SK-N-SH (cell line): Measurements from ENCODE around the gene KIF20B. TPM values are rescaled to one million over a fixed set of nuclear protein-coding genes. Genes with fewer than 3 reads are reported as not detected.
"Not testable (repeated sequence)": the region's sequence is repeated elsewhere in the genome, so short reads cannot be mapped to it uniquely, and the experiment has no call there.

Source experiments
- CTCF ChIA-PET: fragments of 300-600, 350-600 bp; formaldehyde crosslinking; extraction: SDS; loops from one replicate; lab custom pipeline; 2021; lab: Yijun Ruan, JAX
- POLR2A ChIA-PET: fragments of 350-600 bp; sonication (Branson Sonifier 250); formaldehyde crosslinking; extraction: SDS; loops from one replicate; lab custom pipeline; 2020; ENCODE audit warnings: antibody characterized with exemption, inconsistent platforms; lab: Yijun Ruan, JAX
- DNase-seq: peaks from one replicate; pipeline ENCODE4 v3.0.0; 2012
- H2AFZ ChIP-seq: fragments of 200-600 bp; sonication (generic); 2 replicates; pipeline ENCODE4 v1.8.1; 2016; ENCODE audit warnings: antibody characterized with exemption, mild to moderate bottlenecking, low read depth
- H3F3A ChIP-seq: fragments of 200-600 bp; sonication (generic); replicated peaks from 2 replicates; pipeline ENCODE3; 2016; ENCODE audit warnings: antibody characterized with exemption, mild to moderate bottlenecking; ENCODE audit not compliant: insufficient read depth
- H3K27ac ChIP-seq, 2 experiments: fragments of 200-500 bp in 1 of 2; fragments of 200-600 bp in 1 of 2; sonication (Bioruptor generic) in 1 of 2; sonication (generic), shearing (Covaris generic) in 1 of 2; 2 replicates each; pipeline versions ENCODE4 v1.5.1 to v1.6.1; 2014 to 2016; ENCODE audit warnings: low read depth in 2 of 2, inconsistent platforms in 1 of 2, low read length in 1 of 2, mild to moderate bottlenecking in 1 of 2, mixed read lengths in 1 of 2
- H3K27me3 ChIP-seq: fragments of 200-600 bp; sonication (generic), shearing (Covaris generic); 2 replicates; pipeline ENCODE4 v1.6.1; 2016; ENCODE audit warnings: mixed run types; ENCODE audit not compliant: insufficient read depth
- H3K36me3 ChIP-seq, 2 experiments: fragments of 200-500 bp in 1 of 2; fragments of 200-600 bp in 1 of 2; sonication (Bioruptor generic) in 1 of 2; sonication (generic) in 1 of 2; replicated peaks in 1 of 2; 2 replicates each; pipeline versions ENCODE3 to v1.5.1; 2014 to 2016; ENCODE audit warnings: low read length in 1 of 2, mild to moderate bottlenecking in 1 of 2; ENCODE audit not compliant: insufficient read depth in 2 of 2, control insufficient read depth in 1 of 2
- H3K4me1 ChIP-seq, 2 experiments: fragments of 200-500 bp in 1 of 2; fragments of 200-600 bp in 1 of 2; sonication (Bioruptor generic) in 1 of 2; sonication (generic), shearing (Covaris generic) in 1 of 2; 2 replicates each; pipeline versions ENCODE4 v1.5.1 to v1.6.1; 2014 to 2016; ENCODE audit warnings: low read depth in 1 of 2, low read length in 1 of 2, mixed run types in 1 of 2; ENCODE audit not compliant: insufficient read depth in 2 of 2, control insufficient read depth in 1 of 2
- H3K4me2 ChIP-seq: fragments of 200-600 bp; sonication (generic), shearing (Covaris generic); 2 replicates; pipeline ENCODE4 v1.6.1; 2017; ENCODE audit warnings: mixed run types
- H3K4me3 ChIP-seq, 2 experiments: fragments of 200-500 bp in 1 of 2; fragments of 200-600 bp in 1 of 2; sonication (Bioruptor generic) in 1 of 2; sonication (generic), shearing (Covaris generic) in 1 of 2; 2 replicates each; pipeline versions ENCODE4 v1.5.1 to v1.8.1; 2014 to 2016; ENCODE audit warnings: low read depth in 2 of 2, inconsistent platforms in 1 of 2, low read length in 1 of 2, mild to moderate bottlenecking in 1 of 2, mixed read lengths in 1 of 2, moderate library complexity in 1 of 2
- H3K79me2 ChIP-seq: fragments of 200-600 bp; sonication (generic); 2 replicates; pipeline ENCODE4 v1.8.1; 2017; ENCODE audit warnings: mild to moderate bottlenecking; ENCODE audit not compliant: insufficient read depth
- H3K9ac ChIP-seq: fragments of 200-600 bp; sonication (generic); 2 replicates; pipeline ENCODE4 v1.6.1; 2017; ENCODE audit warnings: mixed run types
- H3K9me2 ChIP-seq: fragments of 200-600 bp; sonication (generic); 2 replicates; pipeline ENCODE4 v1.6.1; 2017; ENCODE audit warnings: mixed run types
- H3K9me3 ChIP-seq: fragments of 200-600 bp; sonication (generic); 2 replicates; pipeline ENCODE4 v1.6.1; 2017; ENCODE audit warnings: mixed run types, mild to moderate bottlenecking, moderate library complexity
- H4K20me1 ChIP-seq: fragments of 200-600 bp; sonication (generic); 2 replicates; pipeline ENCODE4 v1.6.1; 2017; ENCODE audit warnings: mild to moderate bottlenecking, mixed run types; ENCODE audit not compliant: insufficient read depth
- FOXJ3 ChIP-seq: sonication (generic); formaldehyde crosslinking; IDR thresholded peaks from 2 replicates; pipeline ENCODE4 v1.5.1; 2020; ENCODE audit warnings: mild to moderate bottlenecking, missing genetic modification reagents
- JUND ChIP-seq: IDR thresholded peaks from 2 replicates; pipeline ENCODE4 v1.4.0; 2012
- POLR2AphosphoS5 ChIP-seq: IDR thresholded peaks from 2 replicates; pipeline ENCODE4 v1.6.1; 2012; ENCODE audit warnings: low read depth, low read length
- RAD21 ChIP-seq: IDR thresholded peaks from 2 replicates; pipeline ENCODE4 v1.6.1; 2012; ENCODE audit warnings: mild to moderate bottlenecking, low read length
- RFX5 ChIP-seq: IDR thresholded peaks from 2 replicates; pipeline ENCODE4 v1.6.1; 2012; ENCODE audit warnings: mild to moderate bottlenecking, improper control_type of control experiment, low read length
- SIN3A ChIP-seq: IDR thresholded peaks from 2 replicates; pipeline ENCODE4 v1.6.1; 2012; ENCODE audit warnings: low read depth, mild to moderate bottlenecking, low read length, moderate library complexity, borderline replicate concordance
- WGBS: methylation state at CpG from one replicate; pipeline ENCODE4 v1.1.6; 2017; ENCODE audit warnings: low lambda C conversion rate; 5-methylcytosine and 5-hydroxymethylcytosine counted together
- polyA plus RNA-seq, 3 experiments: library from polyadenylated mRNA; depleted of rRNA; stranded (reverse); fragments of >200 nt; gene quantifications; 2 replicates each; pipeline ENCODE4 v1.2.3, GENCODE V29; 2012
- TF ChIP-seq, protein P1 (sequence below): IDR thresholded peaks from 2 replicates; pipeline ENCODE4 v1.6.1; 2012; ENCODE audit warnings: mild to moderate bottlenecking, low read depth, low read length, moderate library complexity
- TF ChIP-seq, protein P2 (sequence below): IDR thresholded peaks from 2 replicates; pipeline ENCODE4; 2012
- TF ChIP-seq, protein P3 (sequence below): fragments of 200-600 bp; sonication (generic); IDR thresholded peaks from 2 replicates; pipeline ENCODE4 v1.6.1; 2017; ENCODE audit warnings: antibody characterized with exemption, mild to moderate bottlenecking, moderate library complexity
- TF ChIP-seq, protein P4 (sequence below): fragments of 150-350 bp; IDR thresholded peaks from 2 replicates; pipeline ENCODE4 v1.6.1; 2017; ENCODE audit warnings: antibody characterized with exemption, low read length, low read depth, borderline replicate concordance
- TF ChIP-seq, protein P5 (sequence below): IDR thresholded peaks from 2 replicates; pipeline ENCODE4 v1.4.0; 2012; ENCODE audit warnings: low read depth, borderline replicate concordance

Gene KIF20B
- polyA plus RNA-seq, 1 of the 3 experiments (the other 2 are of a cell fraction) = 1.5 TPM

DNA sequence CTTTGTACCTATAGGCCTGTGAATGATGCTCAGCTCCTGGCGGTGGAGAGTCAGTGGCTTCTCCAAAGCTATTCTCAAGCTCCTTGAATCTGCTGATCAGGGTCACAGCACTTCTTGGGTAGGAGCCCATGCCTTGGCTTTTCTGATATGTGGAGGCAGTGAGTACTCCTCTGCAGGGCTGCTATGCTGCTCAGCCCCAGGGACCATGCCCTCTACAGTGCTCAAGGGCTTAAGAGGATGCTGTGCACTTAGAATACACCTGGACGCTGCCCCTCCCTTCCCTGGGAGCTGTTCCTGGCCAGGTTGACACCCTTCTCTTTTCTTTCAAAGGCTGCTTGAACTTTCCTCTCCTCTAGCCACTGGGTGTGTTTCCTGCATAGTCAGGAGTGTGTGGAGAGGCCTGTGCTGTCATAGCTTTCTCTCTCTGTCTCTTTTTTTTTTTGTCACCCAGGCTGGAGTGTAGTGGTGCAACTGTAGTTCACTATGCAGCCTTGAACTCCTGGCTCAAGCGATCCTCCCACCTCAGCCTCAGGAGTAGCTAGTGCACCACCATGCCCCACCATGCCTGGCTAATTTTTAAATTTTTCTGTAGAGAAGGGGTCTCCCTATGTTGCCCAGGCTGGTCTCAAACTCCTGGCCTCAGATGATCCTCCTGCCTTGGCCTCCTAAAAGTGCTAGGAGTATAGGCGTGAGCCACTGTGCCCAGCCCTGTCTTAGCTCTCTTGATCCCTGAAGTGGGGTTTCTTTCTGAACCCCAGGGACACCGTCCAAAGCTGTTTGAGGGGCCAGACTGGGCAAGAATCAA, 113.9 kb downstream of the KIF20B start:
- Histone ChIP-seq H3K9me3 (no peaks in the 10 kb centered on the region), H4K20me1 (no peaks in the 10 kb centered on the region), H3K4me3 (no peak overlapping the region), H3K79me2 (no peaks in the 10 kb centered on the region), H3K27ac (no peak overlapping the region), H3K9ac (no peak overlapping the region), H3K9me2 (no peaks in the 10 kb centered on the region), H3F3A (no peaks in the 10 kb centered on the region), H3K4me2 (no peak overlapping the region), H3K27me3 (peaks cover 21% of the 10 kb centered on the region; the same call in 1 of the 2 replicates), H2AFZ (no peak overlapping the region), H3K36me3 (no peaks in the 10 kb centered on the region), H3K4me1 (no peaks in the 10 kb centered on the region)
- POLR2A ChIA-PET = no interaction called here
- CTCF ChIA-PET = interaction anchor here (1.3 kb wide), 1 partner anchor 349 kb away, joined by 4 read pairs; no protein-coding TSS in a partner anchor
- no peak for DNase-seq
- TF ChIP-seq POLR2AphosphoS5 (no peak), RAD21 (no peak), FOXJ3 (CRISPR knock-in tag) (no peak), RFX5 (no peak), SIN3A (no peak), JUND (no peak)
- TF ChIP-seq, protein P1, sequence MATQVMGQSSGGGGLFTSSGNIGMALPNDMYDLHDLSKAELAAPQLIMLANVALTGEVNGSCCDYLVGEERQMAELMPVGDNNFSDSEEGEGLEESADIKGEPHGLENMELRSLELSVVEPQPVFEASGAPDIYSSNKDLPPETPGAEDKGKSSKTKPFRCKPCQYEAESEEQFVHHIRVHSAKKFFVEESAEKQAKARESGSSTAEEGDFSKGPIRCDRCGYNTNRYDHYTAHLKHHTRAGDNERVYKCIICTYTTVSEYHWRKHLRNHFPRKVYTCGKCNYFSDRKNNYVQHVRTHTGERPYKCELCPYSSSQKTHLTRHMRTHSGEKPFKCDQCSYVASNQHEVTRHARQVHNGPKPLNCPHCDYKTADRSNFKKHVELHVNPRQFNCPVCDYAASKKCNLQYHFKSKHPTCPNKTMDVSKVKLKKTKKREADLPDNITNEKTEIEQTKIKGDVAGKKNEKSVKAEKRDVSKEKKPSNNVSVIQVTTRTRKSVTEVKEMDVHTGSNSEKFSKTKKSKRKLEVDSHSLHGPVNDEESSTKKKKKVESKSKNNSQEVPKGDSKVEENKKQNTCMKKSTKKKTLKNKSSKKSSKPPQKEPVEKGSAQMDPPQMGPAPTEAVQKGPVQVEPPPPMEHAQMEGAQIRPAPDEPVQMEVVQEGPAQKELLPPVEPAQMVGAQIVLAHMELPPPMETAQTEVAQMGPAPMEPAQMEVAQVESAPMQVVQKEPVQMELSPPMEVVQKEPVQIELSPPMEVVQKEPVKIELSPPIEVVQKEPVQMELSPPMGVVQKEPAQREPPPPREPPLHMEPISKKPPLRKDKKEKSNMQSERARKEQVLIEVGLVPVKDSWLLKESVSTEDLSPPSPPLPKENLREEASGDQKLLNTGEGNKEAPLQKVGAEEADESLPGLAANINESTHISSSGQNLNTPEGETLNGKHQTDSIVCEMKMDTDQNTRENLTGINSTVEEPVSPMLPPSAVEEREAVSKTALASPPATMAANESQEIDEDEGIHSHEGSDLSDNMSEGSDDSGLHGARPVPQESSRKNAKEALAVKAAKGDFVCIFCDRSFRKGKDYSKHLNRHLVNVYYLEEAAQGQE = no peak
- TF ChIP-seq, protein P2, sequence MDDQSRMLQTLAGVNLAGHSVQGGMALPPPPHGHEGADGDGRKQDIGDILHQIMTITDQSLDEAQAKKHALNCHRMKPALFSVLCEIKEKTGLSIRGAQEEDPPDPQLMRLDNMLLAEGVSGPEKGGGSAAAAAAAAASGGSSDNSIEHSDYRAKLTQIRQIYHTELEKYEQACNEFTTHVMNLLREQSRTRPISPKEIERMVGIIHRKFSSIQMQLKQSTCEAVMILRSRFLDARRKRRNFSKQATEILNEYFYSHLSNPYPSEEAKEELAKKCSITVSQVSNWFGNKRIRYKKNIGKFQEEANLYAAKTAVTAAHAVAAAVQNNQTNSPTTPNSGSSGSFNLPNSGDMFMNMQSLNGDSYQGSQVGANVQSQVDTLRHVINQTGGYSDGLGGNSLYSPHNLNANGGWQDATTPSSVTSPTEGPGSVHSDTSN = no peak
- TF ChIP-seq, protein P3, sequence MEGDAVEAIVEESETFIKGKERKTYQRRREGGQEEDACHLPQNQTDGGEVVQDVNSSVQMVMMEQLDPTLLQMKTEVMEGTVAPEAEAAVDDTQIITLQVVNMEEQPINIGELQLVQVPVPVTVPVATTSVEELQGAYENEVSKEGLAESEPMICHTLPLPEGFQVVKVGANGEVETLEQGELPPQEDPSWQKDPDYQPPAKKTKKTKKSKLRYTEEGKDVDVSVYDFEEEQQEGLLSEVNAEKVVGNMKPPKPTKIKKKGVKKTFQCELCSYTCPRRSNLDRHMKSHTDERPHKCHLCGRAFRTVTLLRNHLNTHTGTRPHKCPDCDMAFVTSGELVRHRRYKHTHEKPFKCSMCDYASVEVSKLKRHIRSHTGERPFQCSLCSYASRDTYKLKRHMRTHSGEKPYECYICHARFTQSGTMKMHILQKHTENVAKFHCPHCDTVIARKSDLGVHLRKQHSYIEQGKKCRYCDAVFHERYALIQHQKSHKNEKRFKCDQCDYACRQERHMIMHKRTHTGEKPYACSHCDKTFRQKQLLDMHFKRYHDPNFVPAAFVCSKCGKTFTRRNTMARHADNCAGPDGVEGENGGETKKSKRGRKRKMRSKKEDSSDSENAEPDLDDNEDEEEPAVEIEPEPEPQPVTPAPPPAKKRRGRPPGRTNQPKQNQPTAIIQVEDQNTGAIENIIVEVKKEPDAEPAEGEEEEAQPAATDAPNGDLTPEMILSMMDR = no peak
- TF ChIP-seq, protein P4, sequence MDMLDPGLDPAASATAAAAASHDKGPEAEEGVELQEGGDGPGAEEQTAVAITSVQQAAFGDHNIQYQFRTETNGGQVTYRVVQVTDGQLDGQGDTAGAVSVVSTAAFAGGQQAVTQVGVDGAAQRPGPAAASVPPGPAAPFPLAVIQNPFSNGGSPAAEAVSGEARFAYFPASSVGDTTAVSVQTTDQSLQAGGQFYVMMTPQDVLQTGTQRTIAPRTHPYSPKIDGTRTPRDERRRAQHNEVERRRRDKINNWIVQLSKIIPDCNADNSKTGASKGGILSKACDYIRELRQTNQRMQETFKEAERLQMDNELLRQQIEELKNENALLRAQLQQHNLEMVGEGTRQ = no peak
- TF ChIP-seq, protein P5, sequence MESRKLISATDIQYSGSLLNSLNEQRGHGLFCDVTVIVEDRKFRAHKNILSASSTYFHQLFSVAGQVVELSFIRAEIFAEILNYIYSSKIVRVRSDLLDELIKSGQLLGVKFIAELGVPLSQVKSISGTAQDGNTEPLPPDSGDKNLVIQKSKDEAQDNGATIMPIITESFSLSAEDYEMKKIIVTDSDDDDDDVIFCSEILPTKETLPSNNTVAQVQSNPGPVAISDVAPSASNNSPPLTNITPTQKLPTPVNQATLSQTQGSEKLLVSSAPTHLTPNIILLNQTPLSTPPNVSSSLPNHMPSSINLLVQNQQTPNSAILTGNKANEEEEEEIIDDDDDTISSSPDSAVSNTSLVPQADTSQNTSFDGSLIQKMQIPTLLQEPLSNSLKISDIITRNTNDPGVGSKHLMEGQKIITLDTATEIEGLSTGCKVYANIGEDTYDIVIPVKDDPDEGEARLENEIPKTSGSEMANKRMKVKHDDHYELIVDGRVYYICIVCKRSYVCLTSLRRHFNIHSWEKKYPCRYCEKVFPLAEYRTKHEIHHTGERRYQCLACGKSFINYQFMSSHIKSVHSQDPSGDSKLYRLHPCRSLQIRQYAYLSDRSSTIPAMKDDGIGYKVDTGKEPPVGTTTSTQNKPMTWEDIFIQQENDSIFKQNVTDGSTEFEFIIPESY = no peak
- WGBS = 14% methylated on average over 5 of the region's 5 CpGs

DNA sequence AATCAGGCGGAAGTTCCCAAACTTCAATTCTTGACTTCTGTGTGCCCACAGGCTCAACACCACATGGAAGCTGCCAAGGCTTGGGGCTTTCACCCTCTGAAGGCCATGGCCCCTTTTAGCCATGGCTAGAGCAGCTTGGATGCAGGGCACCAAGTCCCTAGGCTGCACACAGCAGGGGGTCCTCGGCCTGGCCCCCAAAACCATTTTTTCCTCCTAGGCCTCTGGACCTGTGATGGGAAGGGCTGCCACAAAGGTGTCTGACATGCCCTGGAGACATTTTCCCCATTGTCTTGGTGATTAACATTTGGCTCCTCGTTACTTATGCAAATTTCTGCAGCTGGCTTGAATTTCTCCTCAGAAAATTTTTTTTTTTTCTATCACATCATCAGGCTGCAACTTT, 117.6 kb downstream of the KIF20B start:
- POLR2A ChIA-PET, CTCF ChIA-PET: not testable (repeated sequence)

More for the DNA sequence above, 117.6 kb downstream of the KIF20B start:
- H3K4me1 ChIP-seq, H3K9me3 ChIP-seq, H3K79me2 ChIP-seq, H3K9ac ChIP-seq, H3K9me2 ChIP-seq, H3K4me2 ChIP-seq, H2AFZ ChIP-seq, H3K27ac ChIP-seq, H3K4me3 ChIP-seq, H4K20me1 ChIP-seq, H3K36me3 ChIP-seq, DNase-seq, H3F3A ChIP-seq: not testable (repeated sequence)
- peaks cover 18% of the 10 kb centered on the region; the same call in 1 of the 2 replicates for H3K27me3 ChIP-seq
- WGBS = 22% methylated on average over 2 of the region's 3 CpGs
